HG02938 (cell line): ENCODE data around the gene COL5A3.
"Not testable (repeated sequence)": the region's sequence is repeated elsewhere in the genome, so short reads cannot be mapped to it uniquely, and the experiment has no call there.

Experiments
- ATAC-seq: cut with Tn5 transposase; IDR thresholded peaks from one replicate; pipeline ENCODE4 v1.9.1; 2021; ENCODE audit warnings: mild to moderate bottlenecking, moderate library complexity; ENCODE audit not compliant: unreplicated experiment

COL5A3 gene

GRCh38 chr19:9972103-9972502, 38.2 kb downstream of the COL5A3 start:
- ATAC-seq: no peak

DNA sequence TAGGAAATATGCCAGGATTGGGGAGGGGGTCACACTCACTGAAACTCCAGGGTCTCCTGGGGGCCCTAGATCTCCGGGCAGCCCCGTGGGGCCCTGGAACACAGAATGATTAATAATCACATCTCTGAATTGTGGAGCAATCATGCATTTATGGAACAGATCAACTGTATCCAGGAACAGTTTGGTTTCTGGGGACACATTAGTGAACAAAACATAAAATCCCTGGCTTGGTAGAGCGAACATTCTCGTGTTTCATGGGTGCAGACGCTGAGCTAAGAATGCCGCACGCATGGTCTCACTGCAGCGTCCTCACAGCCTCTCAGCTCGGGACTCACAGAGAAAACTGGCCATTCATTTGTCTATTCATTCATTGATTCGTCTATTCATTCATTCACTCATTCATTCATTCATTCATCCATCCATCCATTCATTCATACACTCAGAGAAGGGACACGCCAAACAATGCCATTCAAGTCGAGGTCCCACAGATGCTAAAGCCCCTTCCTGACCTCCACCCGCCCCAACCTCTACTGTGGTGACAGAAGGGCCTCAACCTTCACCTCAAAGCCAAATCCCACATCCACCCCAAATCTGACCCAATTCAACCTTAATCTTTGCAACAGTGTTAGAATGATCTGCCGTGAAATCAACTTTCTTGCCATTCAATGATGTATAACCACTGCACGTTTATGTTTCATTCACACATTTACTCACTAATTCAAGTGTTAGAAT, 39.0 kb downstream of the COL5A3 start:
- no peak for ATAC-seq

- no peak for ATAC-seq
Observed at GRCh38 chr19:9970481-9970880, 39.8 kb downstream of the COL5A3 start.

- no peak for ATAC-seq
Observed at GRCh38 chr19:9969688-9969975, 40.7 kb downstream of the COL5A3 start.

DNA sequence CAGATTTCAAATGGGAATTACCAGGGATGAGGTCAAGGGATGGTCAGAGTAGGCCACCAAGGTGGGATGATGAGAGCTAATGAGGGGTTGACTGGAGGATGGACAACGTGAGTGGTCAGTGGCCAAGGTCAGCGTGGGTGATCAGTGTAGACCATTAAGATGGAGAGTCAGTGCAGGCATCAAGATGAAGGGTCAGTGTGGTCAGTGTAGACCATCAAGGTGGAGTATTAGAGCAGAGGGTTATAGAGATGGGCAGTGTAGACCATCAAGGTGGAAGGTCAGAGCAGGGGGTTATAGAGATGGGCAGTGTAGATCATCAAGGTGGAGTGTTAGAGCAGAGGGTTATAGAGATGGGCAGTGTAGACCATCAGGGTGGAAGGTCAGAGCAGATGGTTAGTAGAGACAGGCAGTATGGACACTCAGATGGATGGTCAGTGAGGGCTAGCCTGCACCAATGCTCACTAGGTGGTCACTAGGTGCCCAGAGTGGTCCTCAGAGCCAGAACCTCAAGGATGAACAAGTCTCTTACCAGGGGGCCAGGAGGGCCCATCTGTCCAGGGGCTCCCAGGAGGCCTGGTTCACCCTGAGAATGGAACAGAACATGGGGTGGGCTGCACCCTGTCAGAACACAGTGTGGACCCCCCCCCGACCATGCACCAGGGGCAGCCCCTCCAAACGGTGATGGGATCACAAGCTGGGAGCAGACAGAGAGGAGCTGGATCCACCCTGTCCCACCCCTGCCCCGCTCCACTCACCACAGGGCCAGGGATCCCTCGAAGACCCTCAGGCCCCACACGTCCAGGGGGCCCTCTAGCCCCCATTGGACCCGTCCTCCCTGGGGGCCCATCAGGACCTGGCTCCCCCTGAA, 41.2 kb downstream of the COL5A3 start:
- ATAC-seq: no peak

DNA sequence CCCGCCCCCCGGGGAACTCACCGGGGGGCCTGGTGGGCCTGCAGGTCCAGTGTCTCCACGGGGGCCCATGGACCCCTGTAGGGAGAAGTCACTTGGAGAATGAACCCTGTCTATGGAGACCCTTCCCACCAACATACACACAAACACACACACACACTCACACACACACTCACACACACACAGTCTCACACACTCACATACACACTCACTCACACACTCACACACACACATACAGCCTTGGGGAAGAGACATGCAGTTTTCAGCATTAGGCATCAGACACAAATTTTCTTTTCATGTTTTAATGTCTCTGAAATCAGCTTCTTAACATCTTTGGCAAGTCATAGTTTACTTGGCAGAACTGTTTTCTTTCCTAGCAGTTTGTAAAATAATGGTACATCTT, 43.0 kb downstream of the COL5A3 start:
- no peak for ATAC-seq

DNA sequence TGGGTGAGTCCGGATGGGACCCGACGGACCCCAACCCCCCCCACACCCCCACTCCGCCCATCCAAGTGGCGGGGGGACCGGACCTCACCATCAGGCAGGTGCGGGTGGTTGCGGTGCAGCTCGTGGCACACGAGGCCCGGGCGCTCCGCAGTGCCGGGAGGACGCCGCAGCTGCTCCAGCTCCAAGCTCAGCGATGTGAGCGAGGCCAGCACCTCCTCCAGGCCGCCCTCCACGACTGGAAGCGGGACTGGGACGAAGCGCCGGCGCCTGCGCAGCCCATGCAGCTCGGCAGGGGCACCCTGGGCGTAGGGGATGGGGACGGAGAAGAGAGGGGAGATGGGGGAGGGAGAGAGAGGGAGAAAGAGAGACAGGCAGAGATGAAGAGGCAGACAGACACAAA, 43.9 kb downstream of the COL5A3 start:
- ATAC-seq: no peak

DNA sequence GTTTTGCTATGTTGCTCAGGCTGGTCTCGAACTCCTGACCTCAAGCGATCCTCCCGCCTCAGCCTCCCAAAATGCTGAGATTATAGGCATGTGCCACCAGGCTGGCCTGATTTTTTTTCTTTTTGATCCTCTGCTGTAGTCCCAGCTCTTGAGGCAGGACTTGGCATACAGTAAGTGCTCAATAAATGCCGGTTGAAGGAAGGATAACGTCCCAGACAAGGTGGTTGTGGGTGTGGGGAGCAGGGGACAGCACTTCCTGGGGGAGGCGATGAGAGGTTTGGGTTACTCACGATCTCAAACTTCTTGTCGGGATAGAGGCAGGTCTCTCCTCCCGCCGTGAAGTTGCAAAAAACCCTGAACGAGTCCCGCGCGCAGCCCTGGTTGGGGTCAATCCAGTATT, 44.3 kb downstream of the COL5A3 start:
- ATAC-seq: no peak

- ATAC-seq: no peak
Observed at GRCh38 chr19:9962623-9963290, 47.5 kb downstream of the COL5A3 start.

GRCh38 chr19:9961103-9961502, 49.2 kb downstream of the COL5A3 start:
- no peak for ATAC-seq

- ATAC-seq: no peak
Observed at GRCh38 chr19:9958379-9958821, 51.9 kb downstream of the COL5A3 start.

DNA sequence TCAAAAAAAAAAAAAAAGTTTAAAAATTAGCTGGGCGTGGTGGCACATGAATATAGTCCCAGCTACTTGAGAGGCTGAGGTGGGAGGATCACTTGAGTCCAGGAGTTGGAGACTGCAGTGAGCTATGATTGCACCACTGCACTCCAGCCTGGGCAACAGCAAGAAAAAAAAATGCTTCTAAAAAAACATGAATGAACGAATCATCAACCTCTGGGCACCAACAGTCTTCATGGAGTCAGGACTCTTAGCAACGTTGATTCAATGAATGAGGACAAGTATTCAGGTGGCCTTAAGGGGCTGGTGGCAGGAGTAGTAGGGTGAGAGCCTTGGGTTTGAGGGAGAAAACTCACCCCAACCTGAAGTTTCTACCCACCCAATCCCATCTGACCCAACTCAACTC, 53.3 kb downstream of the COL5A3 start:
- no peak for ATAC-seq

DNA sequence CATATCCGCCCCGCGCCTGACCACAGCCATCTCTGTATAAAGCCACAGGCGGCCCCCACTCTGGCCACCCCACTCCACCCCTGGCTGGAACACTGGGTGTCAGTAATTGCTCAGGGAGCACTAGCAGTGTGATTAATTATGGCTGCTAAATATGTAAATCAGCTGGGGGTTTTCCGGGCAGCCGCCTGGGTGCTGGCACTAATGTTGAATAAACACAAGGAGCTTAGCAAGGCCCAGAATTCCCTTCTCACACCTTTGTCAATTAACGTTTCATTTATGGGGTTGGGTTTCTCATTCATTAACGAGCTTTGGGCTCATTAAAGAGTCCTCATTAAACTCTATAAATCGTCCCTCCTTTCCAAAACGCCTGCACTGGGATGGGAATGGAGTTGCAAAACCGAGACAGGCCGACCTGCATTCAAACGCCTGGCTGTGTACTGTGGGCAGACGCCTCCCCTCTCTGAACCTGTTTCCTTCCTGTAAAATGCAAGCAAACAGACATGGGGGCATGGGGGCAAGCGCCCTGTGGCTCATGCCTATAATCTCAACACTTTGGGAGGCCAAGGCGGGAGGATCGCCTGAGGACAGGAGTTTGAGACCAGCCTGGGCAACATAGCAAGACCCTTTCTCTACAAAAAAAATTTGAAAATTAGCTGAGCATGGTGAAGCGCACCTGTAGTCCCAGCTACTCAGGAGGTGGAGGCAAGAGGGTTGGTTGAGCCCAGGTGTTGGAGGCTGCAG, 56.3 kb downstream of the COL5A3 start:
- ATAC-seq: no peak

- ATAC-seq: no peak
Observed at GRCh38 chr19:9952276-9952675, 58.0 kb downstream of the COL5A3 start.

GRCh38 chr19:9947441-9947840, 62.9 kb downstream of the COL5A3 start:
- ATAC-seq: no peak

GRCh38 chr19:9946528-9947125, 63.7 kb downstream of the COL5A3 start:
- not testable (repeated sequence) for ATAC-seq

- ATAC-seq: no peak
Observed at GRCh38 chr19:9945319-9945966, 64.9 kb downstream of the COL5A3 start.

DNA sequence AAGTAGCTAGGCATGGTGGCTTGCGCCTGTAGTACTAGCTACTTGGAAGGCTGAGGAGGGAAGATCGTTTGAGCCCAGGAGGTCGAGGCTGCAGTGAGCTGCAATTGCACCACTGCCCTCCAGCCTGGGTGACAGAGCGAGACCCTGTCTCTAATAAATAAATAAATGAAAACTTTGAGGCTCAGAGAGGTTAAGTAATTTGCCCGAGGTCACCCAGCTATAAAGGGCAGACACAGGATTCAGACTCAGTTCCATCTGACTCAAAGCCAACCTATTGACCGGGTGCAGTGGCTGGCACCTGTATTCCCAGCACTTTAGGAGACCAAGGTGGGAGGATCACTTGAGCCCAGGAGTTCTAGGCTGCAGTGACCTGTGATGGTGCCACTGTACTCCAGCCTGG, 66.6 kb downstream of the COL5A3 start:
- ATAC-seq: no peak

- ATAC-seq: no peak
Observed at GRCh38 chr19:9941671-9942070, 68.6 kb downstream of the COL5A3 start.

DNA sequence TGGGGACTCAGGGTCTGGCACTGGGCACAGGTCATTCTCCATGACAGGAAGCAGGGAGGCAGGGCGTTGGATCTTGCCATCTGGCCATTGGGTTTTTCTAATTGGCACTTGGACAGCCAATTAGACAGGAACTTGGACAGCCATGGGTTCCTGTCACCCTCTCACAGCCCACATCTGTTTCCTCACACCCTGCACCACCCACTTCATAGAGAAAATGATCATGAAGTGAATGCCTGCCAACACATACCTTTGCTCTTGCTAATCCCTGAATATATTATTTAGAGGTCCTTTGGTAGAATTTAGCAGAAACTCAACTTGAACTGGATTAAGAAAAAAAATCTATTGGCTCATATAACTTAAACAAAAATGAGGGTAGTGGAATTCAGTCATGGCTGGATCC, 69.1 kb downstream of the COL5A3 start:
- ATAC-seq: no peak
